Left colon (tissue), 2 donors: ENCODE measurements around the gene MED27. TPM values are rescaled to one million over a fixed set of nuclear protein-coding genes. Genes with fewer than 3 reads are reported as not detected.

Source experiments
- ATAC-seq: fragments of 200-7000 bp; cut with Tn5 transposase; one replicate; pipeline ENCODE4 v1.9.1; 2020; ENCODE audit warnings: mild to moderate bottlenecking, moderate library complexity
- DNase-seq, 2 donors: peaks; one replicate each; pipeline ENCODE4 v3.0.0-alpha.2; 2020
- intact Hi-C, 2 donors: fragments of 100-400 bp; cut with DNase I in 1 of 2; cut with micrococcal nuclease in 1 of 2; formaldehyde crosslinking; loops; one replicate each; pipeline versions ENCODE4 v1.11.2 to v1.14.0; 2022; cut with DNase I, micrococcal nuclease
- total RNA-seq, 2 donors: library from RNA; stranded (reverse); fragmentation: NEBNext Ultra II Directional; extraction: Animal tissue kit (Norgen Biotek cat#: 25700); gene quantifications; one replicate each; pipeline ENCODE4 v1.2.1, GENCODE V29; 2021
- donor health status: DM: no; HTN: no; CAD: no.
- donor health status: DM: yes; HTN: yes; CAD: no.

The MED27 gene
- total RNA-seq, 2 donors from 2014 or later = 12.9 to 13.6 TPM

GRCh38 chr9:131917009-131917408 lies 162.7 kb downstream of the MED27 start:
- ATAC-seq (no peak), DNase-seq (no peak)
- intact Hi-C loops = no loop called here

GRCh38 chr9:131915181-131915580 lies 164.5 kb downstream of the MED27 start:
- ATAC-seq (no peak), DNase-seq (no peak)
- intact Hi-C loops = no loop called here

GRCh38 chr9:131912671-131913070 lies 167.0 kb downstream of the MED27 start:
- DNase-seq (no peak), ATAC-seq (no peak)
- intact Hi-C loops = no loop called here

- ATAC-seq = no peak
- intact Hi-C loops = no loop called here
These were observed 167.6 kb downstream of the MED27 start for GRCh38 chr9:131912069-131912468.

GRCh38 chr9:131910572-131910971 lies 169.1 kb downstream of the MED27 start:
- intact Hi-C loops = no loop called here
- no peak for DNase-seq
- ATAC-seq = no peak

More at GRCh38 chr9:131912069-131912468, 167.6 kb downstream of the MED27 start:
- no peak for DNase-seq

- intact Hi-C loops = no loop called here
- no peak for ATAC-seq
- DNase-seq = no peak
These were observed 174.5 kb downstream of the MED27 start for GRCh38 chr9:131905144-131905543.

- DNase-seq (no peak), ATAC-seq (no peak)
- intact Hi-C loops = loop anchor here in 1 of 2 donors (5.0 kb wide), 1 partner anchor 113 kb away; no protein-coding TSS in a partner anchor
These were observed 180.1 kb downstream of the MED27 start for GRCh38 chr9:131899296-131900228.

- ATAC-seq (no peak), DNase-seq (no peak)
- intact Hi-C loops = no loop called here
These were observed 186.7 kb downstream of the MED27 start for GRCh38 chr9:131892902-131893500.

- intact Hi-C loops = no loop called here
- DNase-seq (no peak), ATAC-seq (no peak)
These were observed 187.4 kb downstream of the MED27 start for GRCh38 chr9:131892162-131892707.

- ATAC-seq = no peak
- intact Hi-C loops = no loop called here
- DNase-seq = no peak
These were observed 188.1 kb downstream of the MED27 start for GRCh38 chr9:131891598-131891997.

GRCh38 chr9:131889437-131890251 lies 190.0 kb downstream of the MED27 start:
- DNase-seq (no peak), ATAC-seq (no peak)
- intact Hi-C loops = no loop called here

- ATAC-seq (no peak), DNase-seq (no peak)
- intact Hi-C loops = no loop called here
These were observed 190.7 kb downstream of the MED27 start for GRCh38 chr9:131888923-131889322.

GRCh38 chr9:131887680-131888079 lies 192.0 kb downstream of the MED27 start:
- intact Hi-C loops = no loop called here
- no peak for DNase-seq
- ATAC-seq = no peak

GRCh38 chr9:131886826-131887225 lies 192.8 kb downstream of the MED27 start:
- ATAC-seq = no peak
- intact Hi-C loops = no loop called here

GRCh38 chr9:131885144-131885609 lies 194.5 kb downstream of the MED27 start:
- intact Hi-C loops = no loop called here
- DNase-seq = no peak
- no peak for ATAC-seq

More at GRCh38 chr9:131886826-131887225, 192.8 kb downstream of the MED27 start:
- no peak for DNase-seq

GRCh38 chr9:131884222-131884621 lies 195.4 kb downstream of the MED27 start:
- intact Hi-C loops = no loop called here
- DNase-seq (no peak), ATAC-seq (no peak)

- intact Hi-C loops = no loop called here
- no peak for DNase-seq
These were observed 198.7 kb downstream of the MED27 start for GRCh38 chr9:131880833-131881583.

GRCh38 chr9:131879911-131880290 lies 199.8 kb downstream of the MED27 start:
- ATAC-seq = no peak
- intact Hi-C loops = no loop called here
- no peak for DNase-seq

More at GRCh38 chr9:131880833-131881583, 198.7 kb downstream of the MED27 start:
- ATAC-seq = no peak
